Measurements from ENCODE around the gene KCTD17.
A peak's percentile ranks its signal among the peaks of the same experiment; 100 is the strongest.

The KCTD17 gene

GRCh38 chr22:37012956-37013355, 38.6 kb upstream of the KCTD17 start:
- H3K27me3 ChIP-seq (ENCODE audit: control insufficient read depth, insufficient read depth, low read length): no peaks in the 10 kb centered on the region; the same call in 1 of the 2 replicates
- no peak overlapping the region for H3K4me3 ChIP-seq (ENCODE audit: low read depth, low read length)
- H3K9ac ChIP-seq (ENCODE audit: low read length): no peak overlapping the region
- no peak overlapping the region for H3K27ac ChIP-seq (ENCODE audit: low read depth, low read length)
- no peaks in the 10 kb centered on the region for H3K9me3 ChIP-seq (ENCODE audit: control insufficient read depth, insufficient read depth, low read depth, low read length)
- H3K36me3 ChIP-seq (ENCODE audit: control insufficient read depth, insufficient read depth, low read length): peaks cover 16% of the 10 kb centered on the region
- peaks cover 3% of the 10 kb centered on the region; the same call in 1 of the 2 replicates for H3K4me1 ChIP-seq (ENCODE audit: control insufficient read depth, insufficient read depth, low read length)

GRCh38 chr22:37014415-37014806, 37.1 kb upstream of the KCTD17 start:
- no peak overlapping the region for H3K4me3 ChIP-seq (ENCODE audit: low read depth, low read length)
- H3K4me1 ChIP-seq (ENCODE audit: control insufficient read depth, insufficient read depth, low read length): peaks cover 11% of the 10 kb centered on the region; the same call in 1 of the 2 replicates
- no peak overlapping the region for H3K27ac ChIP-seq (ENCODE audit: low read depth, low read length)
- H3K9ac ChIP-seq (ENCODE audit: low read length): no peak overlapping the region
- H3K36me3 ChIP-seq (ENCODE audit: control insufficient read depth, insufficient read depth, low read length): peaks cover 19% of the 10 kb centered on the region
- no peaks in the 10 kb centered on the region for H3K9me3 ChIP-seq (ENCODE audit: control insufficient read depth, insufficient read depth, low read depth, low read length)
- no peaks in the 10 kb centered on the region for H3K27me3 ChIP-seq (ENCODE audit: control insufficient read depth, insufficient read depth, low read length)

GRCh38 chr22:37014835-37015586, 36.5 kb upstream of the KCTD17 start:
- no peak overlapping the region for H3K4me3 ChIP-seq (ENCODE audit: low read depth, low read length)
- H3K36me3 ChIP-seq (ENCODE audit: control insufficient read depth, insufficient read depth, low read length): peaks cover 19% of the 10 kb centered on the region
- no peak overlapping the region for H3K9ac ChIP-seq (ENCODE audit: low read length)
- peaks cover 11% of the 10 kb centered on the region; the same call in 1 of the 2 replicates for H3K4me1 ChIP-seq (ENCODE audit: control insufficient read depth, insufficient read depth, low read length)
- H3K9me3 ChIP-seq (ENCODE audit: control insufficient read depth, insufficient read depth, low read depth, low read length): no peaks in the 10 kb centered on the region
- no peak overlapping the region for H3K27ac ChIP-seq (ENCODE audit: low read depth, low read length)
- no peaks in the 10 kb centered on the region for H3K27me3 ChIP-seq (ENCODE audit: control insufficient read depth, insufficient read depth, low read length)

GRCh38 chr22:37015587-37015878, 36.0 kb upstream of the KCTD17 start:
- H3K9me3 ChIP-seq (ENCODE audit: control insufficient read depth, insufficient read depth, low read depth, low read length): no peaks in the 10 kb centered on the region
- no peak overlapping the region for H3K27ac ChIP-seq (ENCODE audit: low read depth, low read length)
- no peak overlapping the region for H3K4me3 ChIP-seq (ENCODE audit: low read depth, low read length)
- peaks cover 15% of the 10 kb centered on the region; the same call in 1 of the 2 replicates for H3K4me1 ChIP-seq (ENCODE audit: control insufficient read depth, insufficient read depth, low read length)
- H3K27me3 ChIP-seq (ENCODE audit: control insufficient read depth, insufficient read depth, low read length): no peaks in the 10 kb centered on the region
- peaks cover 19% of the 10 kb centered on the region for H3K36me3 ChIP-seq (ENCODE audit: control insufficient read depth, insufficient read depth, low read length)
- no peak overlapping the region for H3K9ac ChIP-seq (ENCODE audit: low read length)

GRCh38 chr22:37016134-37016910, 35.2 kb upstream of the KCTD17 start:
- Histone ChIP-seq H3K27ac (ENCODE audit: low read depth, low read length) (no peak overlapping the region), H3K36me3 (ENCODE audit: control insufficient read depth, insufficient read depth, low read length) (peaks cover 19% of the 10 kb centered on the region), H3K9me3 (ENCODE audit: control insufficient read depth, insufficient read depth, low read depth, low read length) (no peaks in the 10 kb centered on the region), H3K4me3 (ENCODE audit: low read depth, low read length) (no peak overlapping the region), H3K9ac (ENCODE audit: low read length) (no peak overlapping the region), H3K27me3 (ENCODE audit: control insufficient read depth, insufficient read depth, low read length) (no peaks in the 10 kb centered on the region), H3K4me1 (ENCODE audit: control insufficient read depth, insufficient read depth, low read length) (peaks cover 15% of the 10 kb centered on the region; the same call in 1 of the 2 replicates)

GRCh38 chr22:37017356-37017755, 34.2 kb upstream of the KCTD17 start:
- H3K4me1 ChIP-seq (ENCODE audit: control insufficient read depth, insufficient read depth, low read length): peaks cover 16% of the 10 kb centered on the region; the same call in 1 of the 2 replicates
- no peaks in the 10 kb centered on the region for H3K27me3 ChIP-seq (ENCODE audit: control insufficient read depth, insufficient read depth, low read length)
- H3K4me3 ChIP-seq (ENCODE audit: low read depth, low read length): no peak overlapping the region
- H3K36me3 ChIP-seq (ENCODE audit: control insufficient read depth, insufficient read depth, low read length): peaks cover 19% of the 10 kb centered on the region
- H3K9me3 ChIP-seq (ENCODE audit: control insufficient read depth, insufficient read depth, low read depth, low read length): no peaks in the 10 kb centered on the region
- no peak overlapping the region for H3K9ac ChIP-seq (ENCODE audit: low read length)
- no peak overlapping the region for H3K27ac ChIP-seq (ENCODE audit: low read depth, low read length)

- no peaks in the 10 kb centered on the region for H3K9me3 ChIP-seq (ENCODE audit: control insufficient read depth, insufficient read depth, low read depth, low read length)
- H3K27me3 ChIP-seq (ENCODE audit: control insufficient read depth, insufficient read depth, low read length): no peaks in the 10 kb centered on the region
- H3K4me3 ChIP-seq (ENCODE audit: low read depth, low read length): peak overlapping the region; percentile 79
- peaks cover 19% of the 10 kb centered on the region for H3K36me3 ChIP-seq (ENCODE audit: control insufficient read depth, insufficient read depth, low read length)
- H3K9ac ChIP-seq (ENCODE audit: low read length): peak overlapping the region; percentile 86
- no peak overlapping the region for H3K27ac ChIP-seq (ENCODE audit: low read depth, low read length)
- peaks cover 20% of the 10 kb centered on the region; the same call in 1 of the 2 replicates for H3K4me1 ChIP-seq (ENCODE audit: control insufficient read depth, insufficient read depth, low read length)
These were observed 33.3 kb upstream of the KCTD17 start for GRCh38 chr22:37018086-37018814.

- H3K9ac ChIP-seq (ENCODE audit: low read length): peak overlapping the region; percentile 86
- peaks cover 23% of the 10 kb centered on the region; the same call in 1 of the 2 replicates for H3K4me1 ChIP-seq (ENCODE audit: control insufficient read depth, insufficient read depth, low read length)
- no peaks in the 10 kb centered on the region for H3K27me3 ChIP-seq (ENCODE audit: control insufficient read depth, insufficient read depth, low read length)
- peak overlapping the region; percentile 79 for H3K4me3 ChIP-seq (ENCODE audit: low read depth, low read length)
- no peak overlapping the region; the same call in 1 of the 2 replicates for H3K27ac ChIP-seq (ENCODE audit: low read depth, low read length)
- H3K36me3 ChIP-seq (ENCODE audit: control insufficient read depth, insufficient read depth, low read length): peaks cover 19% of the 10 kb centered on the region
- no peaks in the 10 kb centered on the region for H3K9me3 ChIP-seq (ENCODE audit: control insufficient read depth, insufficient read depth, low read depth, low read length)
These were observed 32.7 kb upstream of the KCTD17 start for GRCh38 chr22:37018815-37019308.

GRCh38 chr22:37019309-37020191, 32.0 kb upstream of the KCTD17 start, which contains the start of the genes MPST and TST:
Gene MPST (plus strand): TSS chr22:37019742. CDS start chr22:37019837, 95 bp downstream.
Gene TST (minus strand): TSS chr22:37019447. CDS start chr22:37018732, 715 bp downstream.
- Histone ChIP-seq H3K4me1 (ENCODE audit: control insufficient read depth, insufficient read depth, low read length) (peaks cover 23% of the 10 kb centered on the region; the same call in 1 of the 2 replicates), H3K36me3 (ENCODE audit: control insufficient read depth, insufficient read depth, low read length) (peaks cover 23% of the 10 kb centered on the region), H3K4me3 (ENCODE audit: low read depth, low read length) (peak within 1 kb of the TSS; percentile 79), H3K27ac (ENCODE audit: low read depth, low read length) (peak within 1 kb of the TSS; percentile 75; the same call in 1 of the 2 replicates), H3K9me3 (ENCODE audit: control insufficient read depth, insufficient read depth, low read depth, low read length) (no peaks in the 10 kb centered on the region), H3K27me3 (ENCODE audit: control insufficient read depth, insufficient read depth, low read length) (no peaks in the 10 kb centered on the region), H3K9ac (ENCODE audit: low read length) (peak within 1 kb of the TSS; percentile 86)

GRCh38 chr22:37020192-37020479, 31.4 kb upstream of the KCTD17 start:
- peak overlapping the region; percentile 75; the same call in 1 of the 2 replicates for H3K27ac ChIP-seq (ENCODE audit: low read depth, low read length)
- H3K36me3 ChIP-seq (ENCODE audit: control insufficient read depth, insufficient read depth, low read length): peaks cover 29% of the 10 kb centered on the region
- peaks cover 23% of the 10 kb centered on the region; the same call in 1 of the 2 replicates for H3K4me1 ChIP-seq (ENCODE audit: control insufficient read depth, insufficient read depth, low read length)

More at GRCh38 chr22:37020192-37020479, 31.4 kb upstream of the KCTD17 start:
- peak overlapping the region; percentile 79 for H3K4me3 ChIP-seq (ENCODE audit: low read depth, low read length)
- peak overlapping the region; percentile 86 for H3K9ac ChIP-seq (ENCODE audit: low read length)
- no peaks in the 10 kb centered on the region for H3K27me3 ChIP-seq (ENCODE audit: control insufficient read depth, insufficient read depth, low read length)
- no peaks in the 10 kb centered on the region for H3K9me3 ChIP-seq (ENCODE audit: control insufficient read depth, insufficient read depth, low read depth, low read length)
